Measurements from ENCODE around the gene ADNP2. TPM values are rescaled to one million over a fixed set of nuclear protein-coding genes. Genes with fewer than 3 reads are reported as not detected.

The ADNP2 gene
- total RNA-seq, 2 donors from 2014 or later: 17.5 to 36.0 TPM

DNA sequence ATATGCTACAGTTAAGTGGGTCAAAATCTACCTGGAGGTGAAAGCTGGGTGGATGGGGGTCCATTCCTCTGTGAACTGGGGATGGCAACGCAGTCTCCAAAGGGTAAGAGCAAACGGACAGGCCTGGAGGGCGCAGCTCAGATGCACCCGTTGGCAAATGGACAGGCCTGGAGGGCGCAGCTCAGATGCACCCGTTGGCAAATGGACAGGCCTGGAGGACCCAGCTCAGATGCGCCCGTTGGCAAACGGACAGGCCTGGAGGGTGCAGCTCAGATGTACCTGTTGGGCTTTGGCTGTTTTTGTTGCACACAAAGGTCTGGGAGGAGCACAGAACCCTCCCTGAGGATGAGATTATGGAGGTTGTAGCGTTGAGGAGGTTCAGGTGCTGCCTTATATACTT, 41.2 kb upstream of the ADNP2 start:
- intact Hi-C loops (cut with DNase I): no loop called here
- no peak for DNase-seq (ENCODE audit: low spot score)
- TF ChIP-seq POLR2A (IDR thresholded peaks at IDR 0.05): no peak
- no peak for TF ChIP-seq POLR2AphosphoS5 (IDR thresholded peaks at IDR 0.05)
- TF ChIP-seq, protein P1, sequence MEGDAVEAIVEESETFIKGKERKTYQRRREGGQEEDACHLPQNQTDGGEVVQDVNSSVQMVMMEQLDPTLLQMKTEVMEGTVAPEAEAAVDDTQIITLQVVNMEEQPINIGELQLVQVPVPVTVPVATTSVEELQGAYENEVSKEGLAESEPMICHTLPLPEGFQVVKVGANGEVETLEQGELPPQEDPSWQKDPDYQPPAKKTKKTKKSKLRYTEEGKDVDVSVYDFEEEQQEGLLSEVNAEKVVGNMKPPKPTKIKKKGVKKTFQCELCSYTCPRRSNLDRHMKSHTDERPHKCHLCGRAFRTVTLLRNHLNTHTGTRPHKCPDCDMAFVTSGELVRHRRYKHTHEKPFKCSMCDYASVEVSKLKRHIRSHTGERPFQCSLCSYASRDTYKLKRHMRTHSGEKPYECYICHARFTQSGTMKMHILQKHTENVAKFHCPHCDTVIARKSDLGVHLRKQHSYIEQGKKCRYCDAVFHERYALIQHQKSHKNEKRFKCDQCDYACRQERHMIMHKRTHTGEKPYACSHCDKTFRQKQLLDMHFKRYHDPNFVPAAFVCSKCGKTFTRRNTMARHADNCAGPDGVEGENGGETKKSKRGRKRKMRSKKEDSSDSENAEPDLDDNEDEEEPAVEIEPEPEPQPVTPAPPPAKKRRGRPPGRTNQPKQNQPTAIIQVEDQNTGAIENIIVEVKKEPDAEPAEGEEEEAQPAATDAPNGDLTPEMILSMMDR (IDR thresholded peaks at IDR 0.05): no peak
- Histone ChIP-seq H3K27ac (no peak overlapping the region), H3K4me3 (no peak overlapping the region), H3K9me3 (no peaks in the 10 kb centered on the region), H3K4me1 (replicated peaks) (no peaks in the 10 kb centered on the region), H3K27me3 (replicated peaks; ENCODE audit: insufficient read depth) (no peaks in the 10 kb centered on the region), H3K36me3 (no peaks in the 10 kb centered on the region)
- 85% methylated on average over 10 of the region's 10 CpGs for WGBS

DNA sequence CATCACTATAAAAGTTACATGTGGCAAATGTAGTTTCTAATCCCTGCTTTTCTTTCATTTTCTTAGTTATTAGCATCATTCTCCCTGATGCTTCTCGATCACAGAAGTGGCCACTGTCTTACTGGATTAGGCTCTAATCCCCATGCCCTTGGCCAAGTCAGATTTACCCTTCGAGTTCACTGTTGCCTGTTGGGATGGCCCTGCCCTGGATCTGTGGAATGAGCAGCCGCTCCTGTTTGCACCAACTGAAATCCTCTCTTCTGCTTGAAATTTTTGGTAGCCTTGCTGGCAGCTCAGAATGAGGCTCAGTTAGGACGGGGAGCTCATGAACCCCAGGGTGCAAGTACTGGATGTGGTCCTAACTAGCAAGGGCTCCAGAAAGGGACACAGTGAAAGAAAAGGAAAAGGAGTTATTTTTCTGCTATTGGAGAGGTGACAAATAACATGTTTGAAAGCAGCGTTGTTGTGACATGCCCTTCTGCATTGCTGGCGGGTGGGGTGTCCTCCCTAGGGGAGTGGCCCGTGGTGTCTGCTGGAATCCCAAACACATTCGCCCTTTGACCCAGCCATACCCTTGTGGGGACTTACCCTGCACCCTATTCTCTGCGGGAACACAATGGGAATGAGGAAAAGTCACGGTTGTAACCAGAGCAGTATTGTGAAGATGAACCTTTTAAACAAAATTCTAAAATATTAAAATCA, 40.3 kb upstream of the ADNP2 start:
- no peak for TF ChIP-seq POLR2A (IDR thresholded peaks at IDR 0.05)
- TF ChIP-seq POLR2AphosphoS5 (IDR thresholded peaks at IDR 0.05): no peak
- TF ChIP-seq, protein P1 (IDR thresholded peaks at IDR 0.05): no peak
- Histone ChIP-seq H3K27me3 (replicated peaks; ENCODE audit: insufficient read depth) (no peaks in the 10 kb centered on the region), H3K4me3 (no peak overlapping the region), H3K9me3 (no peaks in the 10 kb centered on the region), H3K4me1 (replicated peaks) (no peaks in the 10 kb centered on the region), H3K36me3 (no peaks in the 10 kb centered on the region), H3K27ac (no peak overlapping the region)
- DNase-seq (ENCODE audit: low spot score): no peak
- intact Hi-C loops (cut with DNase I): no loop called here
- WGBS: 45% methylated on average over 10 of the region's 10 CpGs

DNA sequence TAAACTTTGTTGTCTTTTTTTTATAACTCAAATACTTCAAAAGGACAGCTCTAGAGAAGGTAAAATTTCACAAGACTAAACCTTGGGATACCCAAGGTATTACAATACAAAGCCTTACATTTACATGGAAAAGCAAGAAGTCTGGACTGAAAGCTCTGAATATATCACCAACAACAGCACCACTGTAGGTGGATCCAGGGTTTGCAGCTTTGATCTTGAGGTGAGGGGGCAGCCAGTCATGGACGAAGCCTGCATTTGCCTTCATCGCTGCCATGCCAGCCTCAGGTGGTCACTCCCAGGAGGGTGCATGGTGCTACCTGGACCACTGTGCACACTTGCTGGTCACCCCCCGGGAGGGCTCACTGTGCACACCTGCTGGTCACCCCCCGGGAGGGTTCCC, 38.2 kb upstream of the ADNP2 start:
- Histone ChIP-seq H3K4me1 (replicated peaks) (no peaks in the 10 kb centered on the region), H3K27ac (no peak overlapping the region), H3K9me3 (no peaks in the 10 kb centered on the region), H3K36me3 (no peaks in the 10 kb centered on the region), H3K27me3 (replicated peaks; ENCODE audit: insufficient read depth) (no peaks in the 10 kb centered on the region), H3K4me3 (no peak overlapping the region)
- 89% methylated on average over 4 of the region's 4 CpGs for WGBS
- TF ChIP-seq, protein P1 (IDR thresholded peaks at IDR 0.05): no peak
- TF ChIP-seq POLR2AphosphoS5 (IDR thresholded peaks at IDR 0.05) (no peak), POLR2A (IDR thresholded peaks at IDR 0.05) (no peak)
- no peak for DNase-seq (ENCODE audit: low spot score)
- intact Hi-C loops (cut with DNase I): no loop called here

DNA sequence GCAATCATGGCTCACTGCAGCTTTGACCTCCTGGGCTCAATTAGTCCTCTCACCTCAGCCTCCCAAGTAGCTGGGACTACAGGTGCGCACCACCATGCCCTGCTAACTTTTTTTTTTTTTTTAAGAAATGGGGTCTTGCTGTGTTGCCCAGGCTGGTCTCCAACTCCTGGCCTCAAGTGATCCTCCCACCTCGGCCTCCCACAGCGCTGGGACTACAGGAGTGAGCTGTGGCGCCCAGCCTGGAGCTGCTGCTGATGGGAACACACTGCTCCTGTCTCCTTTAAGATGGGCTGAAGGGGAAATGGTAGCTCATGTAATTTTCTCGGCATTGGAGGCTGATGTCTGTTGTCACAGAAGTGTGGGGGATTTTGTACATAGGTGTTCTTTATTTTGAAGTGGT, 34.9 kb upstream of the ADNP2 start:
- TF ChIP-seq, protein P1 (IDR thresholded peaks at IDR 0.05): no peak
- TF ChIP-seq POLR2AphosphoS5 (IDR thresholded peaks at IDR 0.05): no peak
- H3K27ac ChIP-seq: no peak overlapping the region
- WGBS: 96% methylated on average over 5 of the region's 5 CpGs
- DNase-seq (ENCODE audit: low spot score): no peak
- no peaks in the 10 kb centered on the region for H3K27me3 ChIP-seq (replicated peaks; ENCODE audit: insufficient read depth)
- no peaks in the 10 kb centered on the region for H3K9me3 ChIP-seq
- no peaks in the 10 kb centered on the region for H3K4me1 ChIP-seq (replicated peaks)
- intact Hi-C loops (cut with DNase I): no loop called here
- H3K36me3 ChIP-seq: no peaks in the 10 kb centered on the region
- H3K4me3 ChIP-seq: no peak overlapping the region

DNA sequence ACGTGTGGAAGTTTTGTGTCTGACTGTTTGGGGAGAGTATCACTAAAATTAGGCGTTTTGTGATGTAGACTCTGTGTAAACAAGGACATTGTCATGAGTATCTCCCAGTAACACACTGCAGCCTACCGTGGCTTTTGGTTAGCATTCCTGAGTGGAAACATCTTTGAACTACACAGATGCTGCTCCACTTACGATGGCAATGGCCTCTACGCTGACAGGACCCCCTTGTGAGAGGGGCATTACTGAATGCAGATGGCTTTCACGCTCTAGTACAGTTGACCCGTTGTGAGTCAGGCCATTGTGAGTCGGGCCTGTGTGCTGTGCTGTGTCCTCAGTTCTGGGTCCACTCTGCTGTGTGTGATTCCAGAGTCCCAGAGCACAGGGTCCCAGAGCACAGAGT, 34.4 kb upstream of the ADNP2 start:
- Histone ChIP-seq H3K36me3 (no peaks in the 10 kb centered on the region), H3K4me3 (no peak overlapping the region), H3K9me3 (no peaks in the 10 kb centered on the region), H3K27me3 (replicated peaks; ENCODE audit: insufficient read depth) (no peaks in the 10 kb centered on the region), H3K27ac (no peak overlapping the region), H3K4me1 (replicated peaks) (no peaks in the 10 kb centered on the region)
- intact Hi-C loops (cut with DNase I): no loop called here
- TF ChIP-seq POLR2A (IDR thresholded peaks at IDR 0.05) (no peak), POLR2AphosphoS5 (IDR thresholded peaks at IDR 0.05) (no peak)
- TF ChIP-seq, protein P1 (IDR thresholded peaks at IDR 0.05): no peak
- WGBS: 77% methylated on average over 8 of the region's 8 CpGs
- DNase-seq (ENCODE audit: low spot score): no peak
